ENCODE measurements around the gene PTPA.
A peak's percentile ranks its signal among the peaks of the same experiment; 100 is the strongest.

The PTPA gene

DNA sequence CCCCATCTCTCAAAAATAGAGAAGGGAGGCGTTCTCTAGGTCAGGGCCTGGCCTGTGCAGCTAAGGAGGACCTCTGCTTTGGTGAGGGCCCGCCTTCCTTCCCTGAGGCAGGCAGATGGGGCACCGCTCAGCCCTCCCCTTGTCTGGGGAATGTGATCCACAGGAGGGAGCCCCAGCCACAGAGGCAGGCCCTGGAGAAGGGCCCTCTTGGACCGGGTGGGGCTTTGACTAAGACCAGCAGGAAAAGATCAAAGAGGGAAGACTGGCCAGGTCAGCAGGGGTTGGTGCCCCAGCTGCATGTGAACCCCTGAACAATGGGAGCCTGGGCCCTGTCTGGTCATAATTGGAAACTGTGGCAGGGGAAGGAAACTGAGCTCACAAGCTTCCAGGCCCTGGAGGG is 21.9 kb downstream of the PTPA start:
- Histone ChIP-seq H4K91ac (ENCODE audit: low read depth, low read length, poor library complexity) (no peak overlapping the region), H3K4me1 (ENCODE audit: control insufficient read depth in 2 of 2, insufficient read depth in 1 of 2, low read depth in 1 of 2, low read length in 2 of 2) (peaks cover 0 to 4% of the 10 kb centered on the region in 2 donors), H2AK5ac (ENCODE audit: low read depth, low read length) (no peak overlapping the region), H3K4ac (ENCODE audit: low read length) (no peak overlapping the region), H2AFZ (ENCODE audit: low read length) (no peak overlapping the region), H2BK120ac (ENCODE audit: low read depth, low read length) (no peak overlapping the region), H3K4me2 (ENCODE audit: insufficient read depth, low read length, poor library complexity, severe bottlenecking) (no peak overlapping the region), H3K4me3 (ENCODE audit: low read length in 2 of 2) (no peak overlapping the region), H4K8ac (ENCODE audit: low read depth, low read length) (no peak overlapping the region), H3K79me1 (ENCODE audit: low read depth, low read length) (no peaks in the 10 kb centered on the region), H3K27ac (replicated peaks; ENCODE audit: low read length) (no peak overlapping the region), H3K36me3 (replicated peaks in 1 of 2; ENCODE audit: control insufficient read depth in 2 of 2, insufficient read depth in 2 of 2, low read length in 2 of 2) (peaks cover 32 to 86% of the 10 kb centered on the region in 2 donors), H3K14ac (ENCODE audit: low read length) (no peak overlapping the region), H3K9ac (ENCODE audit: low read depth, low read length, poor library complexity) (no peak overlapping the region), H2BK5ac (ENCODE audit: low read length) (no peak overlapping the region), H3K27me3 (ENCODE audit: control insufficient read depth in 3 of 3, insufficient read depth in 3 of 3, low read depth in 1 of 3, low read length in 3 of 3) (no peaks in the 10 kb centered on the region), H3K23ac (ENCODE audit: low read depth, low read length, poor library complexity) (no peak overlapping the region), H2BK15ac (ENCODE audit: low read length) (no peak overlapping the region), H3K18ac (ENCODE audit: low read length) (no peak overlapping the region), H2BK12ac (ENCODE audit: low read length) (no peak overlapping the region), H3K9me3 (replicated peaks in 1 of 2; ENCODE audit: control insufficient read depth in 2 of 2, insufficient read depth in 1 of 2, low read depth in 1 of 2, low read length in 2 of 2) (no peaks in the 10 kb centered on the region)
- WGBS, 2 donors (ENCODE audit: extremely low coverage in 2 of 2, insufficient read length in 2 of 2, insufficient replicate concordance in 1 of 2): no CpG with 5 or more reads among the region's 4 CpGs
- no peak for DNase-seq (ENCODE audit: low spot score)

DNA sequence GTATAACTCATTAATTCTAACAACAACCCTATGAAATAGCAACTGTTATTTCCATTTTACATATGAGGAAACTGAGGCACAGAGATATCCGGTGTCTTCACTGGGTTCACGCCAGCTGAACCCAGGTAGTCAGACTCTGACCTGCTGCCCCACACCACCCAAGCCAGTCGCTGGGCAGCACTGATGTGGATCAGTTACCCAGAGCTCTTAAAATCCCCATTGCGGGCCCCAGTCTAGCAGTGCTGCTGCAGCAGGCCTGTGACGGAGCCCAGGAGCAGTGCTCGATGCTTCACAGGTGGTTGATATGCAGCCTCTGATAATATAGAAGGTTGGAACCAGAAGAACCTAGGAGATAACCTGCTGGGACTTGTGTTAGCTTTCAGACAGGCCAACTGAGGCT is 24.3 kb downstream of the PTPA start:
- Histone ChIP-seq H3K36me3 (replicated peaks in 1 of 2; ENCODE audit: control insufficient read depth in 2 of 2, insufficient read depth in 2 of 2, low read length in 2 of 2) (peaks cover 27 to 72% of the 10 kb centered on the region in 2 donors), H3K27me3 (ENCODE audit: control insufficient read depth in 3 of 3, insufficient read depth in 3 of 3, low read depth in 1 of 3, low read length in 3 of 3) (no peaks in the 10 kb centered on the region), H3K4me2 (ENCODE audit: insufficient read depth, low read length, poor library complexity, severe bottlenecking) (no peak overlapping the region), H3K23ac (ENCODE audit: low read depth, low read length, poor library complexity) (no peak overlapping the region), H2BK15ac (ENCODE audit: low read length) (no peak overlapping the region), H3K18ac (ENCODE audit: low read length) (no peak overlapping the region), H3K4ac (ENCODE audit: low read length) (no peak overlapping the region), H2AK5ac (ENCODE audit: low read depth, low read length) (no peak overlapping the region), H3K14ac (ENCODE audit: low read length) (no peak overlapping the region), H2BK5ac (ENCODE audit: low read length) (no peak overlapping the region), H2BK120ac (ENCODE audit: low read depth, low read length) (no peak overlapping the region), H2AFZ (ENCODE audit: low read length) (no peak overlapping the region), H3K4me1 (ENCODE audit: control insufficient read depth in 2 of 2, insufficient read depth in 1 of 2, low read depth in 1 of 2, low read length in 2 of 2) (peaks cover 8 to 20% of the 10 kb centered on the region in 2 donors), H2BK12ac (ENCODE audit: low read length) (no peak overlapping the region), H3K9me3 (replicated peaks in 1 of 2; ENCODE audit: control insufficient read depth in 2 of 2, insufficient read depth in 1 of 2, low read depth in 1 of 2, low read length in 2 of 2) (no peaks in the 10 kb centered on the region), H3K79me1 (ENCODE audit: low read depth, low read length) (no peaks in the 10 kb centered on the region), H4K91ac (ENCODE audit: low read depth, low read length, poor library complexity) (no peak overlapping the region), H3K27ac (replicated peaks; ENCODE audit: low read length) (no peak overlapping the region), H3K4me3 (ENCODE audit: low read length in 2 of 2) (no peak overlapping the region), H3K9ac (ENCODE audit: low read depth, low read length, poor library complexity) (no peak overlapping the region), H4K8ac (ENCODE audit: low read depth, low read length) (no peak overlapping the region)
- no peak for DNase-seq (ENCODE audit: low spot score)
- WGBS, 2 donors (ENCODE audit: extremely low coverage in 2 of 2, insufficient read length in 2 of 2, insufficient replicate concordance in 1 of 2): no CpG with 5 or more reads among the region's 6 CpGs

DNA sequence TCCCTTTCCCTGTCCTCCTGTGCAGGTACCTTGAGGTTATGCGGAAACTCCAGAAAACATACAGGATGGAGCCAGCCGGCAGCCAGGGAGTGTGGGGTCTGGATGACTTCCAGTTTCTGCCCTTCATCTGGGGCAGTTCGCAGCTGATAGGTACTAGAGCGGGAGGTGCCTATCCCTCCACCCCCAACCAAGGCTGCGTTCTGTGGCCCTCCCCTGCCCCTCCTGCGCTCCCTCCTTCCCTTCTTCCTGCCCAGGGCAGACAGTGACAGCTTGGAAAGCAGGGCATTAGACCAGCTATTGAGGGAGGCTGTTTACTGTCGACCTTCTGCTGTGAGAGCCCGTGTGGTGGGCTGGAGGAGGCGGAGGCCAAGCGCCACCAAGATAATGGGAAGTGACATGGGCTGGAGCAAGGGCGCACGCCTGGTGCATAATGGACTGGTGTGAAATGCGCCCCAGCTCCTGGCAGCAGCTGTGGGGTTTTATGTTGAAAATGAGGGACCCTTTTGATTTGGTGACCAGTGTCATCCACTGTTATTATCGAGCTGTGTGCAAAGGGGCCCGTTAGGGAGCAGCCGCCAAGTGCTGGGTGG is 25.3 kb downstream of the PTPA start:
- H3K4ac ChIP-seq (ENCODE audit: low read length): no peak overlapping the region
- no peaks in the 10 kb centered on the region for H3K9me3 ChIP-seq (replicated peaks in 1 of 2; ENCODE audit: control insufficient read depth in 2 of 2, insufficient read depth in 1 of 2, low read depth in 1 of 2, low read length in 2 of 2)
- H3K79me1 ChIP-seq (ENCODE audit: low read depth, low read length): no peaks in the 10 kb centered on the region
- no CpG with 5 or more reads among the region's 16 CpGs for WGBS, 2 donors (ENCODE audit: extremely low coverage in 2 of 2, insufficient read length in 2 of 2, insufficient replicate concordance in 1 of 2)
- H2AK5ac ChIP-seq (ENCODE audit: low read depth, low read length): no peak overlapping the region
- DNase-seq (ENCODE audit: low spot score): no peak
- H3K4me2 ChIP-seq (ENCODE audit: insufficient read depth, low read length, poor library complexity, severe bottlenecking): no peak overlapping the region
- H3K18ac ChIP-seq (ENCODE audit: low read length): no peak overlapping the region
- H3K23ac ChIP-seq (ENCODE audit: low read depth, low read length, poor library complexity): no peak overlapping the region
- H2AFZ ChIP-seq (ENCODE audit: low read length): no peak overlapping the region
- H3K4me3 ChIP-seq (ENCODE audit: low read length in 2 of 2): no peak overlapping the region
- H3K4me1 ChIP-seq (ENCODE audit: control insufficient read depth in 2 of 2, insufficient read depth in 1 of 2, low read depth in 1 of 2, low read length in 2 of 2): peaks cover 18 to 28% of the 10 kb centered on the region in 2 donors
- peaks cover 21 to 62% of the 10 kb centered on the region in 2 donors for H3K36me3 ChIP-seq (replicated peaks in 1 of 2; ENCODE audit: control insufficient read depth in 2 of 2, insufficient read depth in 2 of 2, low read length in 2 of 2)
- H2BK5ac ChIP-seq (ENCODE audit: low read length): no peak overlapping the region
- H2BK15ac ChIP-seq (ENCODE audit: low read length): no peak overlapping the region
- H3K27ac ChIP-seq (replicated peaks; ENCODE audit: low read length): no peak overlapping the region
- no peak overlapping the region for H2BK120ac ChIP-seq (ENCODE audit: low read depth, low read length)
- H4K8ac ChIP-seq (ENCODE audit: low read depth, low read length): no peak overlapping the region
- no peak overlapping the region for H2BK12ac ChIP-seq (ENCODE audit: low read length)
- H4K91ac ChIP-seq (ENCODE audit: low read depth, low read length, poor library complexity): no peak overlapping the region
- H3K9ac ChIP-seq (ENCODE audit: low read depth, low read length, poor library complexity): peak overlapping the region; percentile 45
- no peaks in the 10 kb centered on the region for H3K27me3 ChIP-seq (ENCODE audit: control insufficient read depth in 3 of 3, insufficient read depth in 3 of 3, low read depth in 1 of 3, low read length in 3 of 3)
- no peak overlapping the region for H3K14ac ChIP-seq (ENCODE audit: low read length)

GRCh38 chr9:129137292-129138143 is 26.3 kb downstream of the PTPA start:
- H3K9me3 ChIP-seq (replicated peaks in 1 of 2; ENCODE audit: control insufficient read depth in 2 of 2, insufficient read depth in 1 of 2, low read depth in 1 of 2, low read length in 2 of 2): no peaks in the 10 kb centered on the region
- no CpG with 5 or more reads among the region's 19 CpGs for WGBS, 2 donors (ENCODE audit: extremely low coverage in 2 of 2, insufficient read length in 2 of 2, insufficient replicate concordance in 1 of 2)
- no peak overlapping the region for H4K91ac ChIP-seq (ENCODE audit: low read depth, low read length, poor library complexity)
- no peak overlapping the region for H4K8ac ChIP-seq (ENCODE audit: low read depth, low read length)
- H3K9ac ChIP-seq (ENCODE audit: low read depth, low read length, poor library complexity): no peak overlapping the region
- H2BK120ac ChIP-seq (ENCODE audit: low read depth, low read length): no peak overlapping the region
- peaks cover 5% of the 10 kb centered on the region for H3K79me1 ChIP-seq (ENCODE audit: low read depth, low read length)
- no peak for DNase-seq (ENCODE audit: low spot score)
- no peak overlapping the region for H3K27ac ChIP-seq (replicated peaks; ENCODE audit: low read length)
- no peaks in the 10 kb centered on the region for H3K27me3 ChIP-seq (ENCODE audit: control insufficient read depth in 3 of 3, insufficient read depth in 3 of 3, low read depth in 1 of 3, low read length in 3 of 3)
- no peak overlapping the region for H3K18ac ChIP-seq (ENCODE audit: low read length)
- H3K23ac ChIP-seq (ENCODE audit: low read depth, low read length, poor library complexity): no peak overlapping the region
- no peak overlapping the region for H2BK12ac ChIP-seq (ENCODE audit: low read length)
- no peak overlapping the region for H2AK5ac ChIP-seq (ENCODE audit: low read depth, low read length)
- no peak overlapping the region for H3K4me2 ChIP-seq (ENCODE audit: insufficient read depth, low read length, poor library complexity, severe bottlenecking)
- no peak overlapping the region for H2BK15ac ChIP-seq (ENCODE audit: low read length)
- H3K14ac ChIP-seq (ENCODE audit: low read length): no peak overlapping the region
- no peak overlapping the region for H3K4me3 ChIP-seq (ENCODE audit: low read length in 2 of 2)
- H2BK5ac ChIP-seq (ENCODE audit: low read length): no peak overlapping the region
- H3K36me3 ChIP-seq (replicated peaks in 1 of 2; ENCODE audit: control insufficient read depth in 2 of 2, insufficient read depth in 2 of 2, low read length in 2 of 2): peaks cover 23 to 61% of the 10 kb centered on the region in 2 donors
- H3K4me1 ChIP-seq (ENCODE audit: control insufficient read depth in 2 of 2, insufficient read depth in 1 of 2, low read depth in 1 of 2, low read length in 2 of 2): peaks cover 26 to 37% of the 10 kb centered on the region in 2 donors
- H2AFZ ChIP-seq (ENCODE audit: low read length): no peak overlapping the region
- no peak overlapping the region for H3K4ac ChIP-seq (ENCODE audit: low read length)
